GM13977 (cell line): ENCODE measurements around the gene OR52E6.

Experiments used
- DNase-seq: peaks from one replicate; pipeline ENCODE4 v3.0.0; 2012; ENCODE audit warnings: low spot score
- CTCF ChIP-seq: IDR thresholded peaks from 2 replicates; pipeline ENCODE4 v1.5.1; 2012; ENCODE audit warnings: mild to moderate bottlenecking, control low read depth; ENCODE audit not compliant: insufficient read depth; ENCODE audit errors: extremely low read depth, missing control alignments
- in situ Hi-C: fragments of 300-500 bp; cut with MboI; formaldehyde crosslinking; loops from one replicate; pipeline ENCODE4 v1.12.0; 2022; ENCODE audit warnings: low sequenced_read_pairs, low pct_unique_long_range_greater_than_20kb, mixed read lengths, inconsistent platforms; ENCODE audit not compliant: unreplicated experiment

The OR52E6 gene

GRCh38 chr11:5841797-5842196 lies at the start of gene OR52E6:
Gene OR52E6, minus strand, starts transcription at chr11:5841897. Its CDS starts 0 bp downstream, at chr11:5841897.
- no peak for TF ChIP-seq CTCF
- in situ Hi-C loops: no loop called here
- DNase-seq: no peak

- in situ Hi-C loops: no loop called here
- peak; percentile 11 for TF ChIP-seq CTCF
- peak; percentile 3 for DNase-seq
These were observed 49.6 kb upstream of the OR52E6 start for GRCh38 chr11:5891216-5891800.

DNA sequence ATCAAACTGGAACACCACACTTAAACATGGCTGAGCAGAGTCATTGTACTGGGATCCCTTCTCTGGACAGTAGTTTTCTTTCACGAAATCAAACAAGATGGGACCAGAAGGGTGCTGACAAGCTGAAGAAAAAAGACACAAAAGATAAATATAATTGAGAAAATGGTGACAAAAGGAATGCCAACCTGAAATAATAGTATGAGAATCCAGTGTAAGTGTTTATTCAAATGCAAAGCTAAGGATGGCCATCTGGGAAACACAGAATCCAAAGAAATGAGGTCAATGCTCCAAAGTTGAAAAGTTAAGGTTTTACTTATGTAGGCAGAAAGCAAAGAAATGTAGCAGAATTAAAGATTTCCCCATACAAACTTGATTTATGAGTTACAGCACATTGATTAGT lies 46.0 kb upstream of the OR52E6 start:
- no peak for TF ChIP-seq CTCF
- DNase-seq: no peak
- in situ Hi-C loops: no loop called here

GRCh38 chr11:5887172-5887571 lies 45.5 kb upstream of the OR52E6 start:
- TF ChIP-seq CTCF: no peak
- in situ Hi-C loops: no loop called here
- no peak for DNase-seq

- TF ChIP-seq CTCF: no peak
- in situ Hi-C loops: no loop called here
- DNase-seq: no peak
These were observed 40.1 kb upstream of the OR52E6 start for GRCh38 chr11:5881756-5882155.

DNA sequence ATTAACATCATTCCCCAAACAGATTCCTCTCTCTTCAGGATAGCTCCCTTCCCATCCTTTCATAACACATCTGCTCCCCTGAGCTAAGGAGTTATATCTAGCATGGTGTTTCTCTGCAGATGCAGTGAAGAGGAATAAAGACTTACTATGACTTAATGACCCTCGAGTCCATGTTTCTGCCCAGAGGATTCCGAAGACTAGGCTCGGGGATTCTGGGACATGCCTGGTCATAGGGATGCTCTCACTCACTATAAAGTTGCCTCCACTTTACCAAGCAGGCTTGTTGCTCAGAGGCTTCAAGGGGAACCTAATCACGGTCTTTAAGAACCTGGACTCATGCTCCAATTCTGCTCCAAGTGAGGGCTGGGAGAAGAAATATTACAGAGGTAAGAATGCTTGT lies 38.6 kb upstream of the OR52E6 start, which contains the start of gene OR52E4:
Gene OR52E4, plus strand, starts transcription at position 301 of the 400 bp plus-strand sequence. CDS start 3,664 bp downstream, outside the sequence.
- in situ Hi-C loops: no loop called here
- TF ChIP-seq CTCF: no peak
- DNase-seq: no peak
